HG03064 (cell line): ENCODE results near the gene COL19A1.
"Not testable (repeated sequence)": the region's sequence is repeated elsewhere in the genome, so short reads cannot be mapped to it uniquely, and the experiment has no call there.

ENCODE experiments used
- ATAC-seq: cut with Tn5 transposase; IDR thresholded peaks from one replicate; pipeline ENCODE4 v1.9.1; 2021; ENCODE audit warnings: low read depth; ENCODE audit not compliant: unreplicated experiment

COL19A1 gene

GRCh38 chr6:69953491-69953890 lies 87.1 kb downstream of the COL19A1 start:
- no peak for ATAC-seq

GRCh38 chr6:69954733-69955132 lies 88.4 kb downstream of the COL19A1 start:
- ATAC-seq: no peak

- no peak for ATAC-seq
These were observed 91.7 kb downstream of the COL19A1 start for GRCh38 chr6:69957985-69958559.

- no peak for ATAC-seq
These were observed 92.6 kb downstream of the COL19A1 start for GRCh38 chr6:69958978-69959377.

GRCh38 chr6:69965974-69966373 lies 99.6 kb downstream of the COL19A1 start:
- not testable (repeated sequence) for ATAC-seq

GRCh38 chr6:69973138-69973537 lies 106.8 kb downstream of the COL19A1 start:
- ATAC-seq: no peak

GRCh38 chr6:69973763-69974162 lies 107.4 kb downstream of the COL19A1 start:
- no peak for ATAC-seq

GRCh38 chr6:69974193-69974592 lies 107.8 kb downstream of the COL19A1 start:
- ATAC-seq: no peak

GRCh38 chr6:69976591-69977090 lies 110.3 kb downstream of the COL19A1 start:
- ATAC-seq: no peak

GRCh38 chr6:69980624-69981023 lies 114.3 kb downstream of the COL19A1 start:
- no peak for ATAC-seq

- no peak for ATAC-seq
These were observed 118.2 kb downstream of the COL19A1 start for GRCh38 chr6:69984506-69984905.

GRCh38 chr6:69985180-69985579 lies 118.8 kb downstream of the COL19A1 start:
- ATAC-seq: no peak

- no peak for ATAC-seq
These were observed 121.2 kb downstream of the COL19A1 start for GRCh38 chr6:69987550-69987949.

- no peak for ATAC-seq
These were observed 122.2 kb downstream of the COL19A1 start for GRCh38 chr6:69988458-69989126.

GRCh38 chr6:69994251-69994650 lies 127.9 kb downstream of the COL19A1 start:
- ATAC-seq: no peak

- ATAC-seq: no peak
These were observed 141.8 kb downstream of the COL19A1 start for GRCh38 chr6:70008189-70008588.

GRCh38 chr6:70010339-70010738 lies 144.0 kb downstream of the COL19A1 start:
- not testable (repeated sequence) for ATAC-seq

- not testable (repeated sequence) for ATAC-seq
These were observed 156.8 kb downstream of the COL19A1 start for GRCh38 chr6:70023201-70023600.

GRCh38 chr6:70028246-70028645 lies 161.9 kb downstream of the COL19A1 start:
- ATAC-seq: no peak

GRCh38 chr6:70028926-70029325 lies 162.6 kb downstream of the COL19A1 start:
- ATAC-seq: no peak

GRCh38 chr6:70033781-70034180 lies 167.4 kb downstream of the COL19A1 start:
- no peak for ATAC-seq

GRCh38 chr6:70037445-70037844 lies 171.1 kb downstream of the COL19A1 start:
- ATAC-seq: no peak
